Stimulated activated CD4-positive, alpha-beta T cell treated with anti-CD3 and anti-CD28 coated beads, Interleukin-15, amount 100 ng/mL, for 48 hours (primary cell): ENCODE results near the gene CCM2L.

Experiments
- DNase-seq, 2 donors: peaks; one replicate each; pipeline ENCODE4 v3.0.0-alpha.2; 2020; ENCODE audit warnings: low read depth in 2 of 2

Gene CCM2L

GRCh38 chr20:31992086-31992485, 18.2 kb upstream of the CCM2L start:
- no peak for DNase-seq

- no peak for DNase-seq
Observed at GRCh38 chr20:31996996-31997395, 13.2 kb upstream of the CCM2L start.

- no peak for DNase-seq
Observed at GRCh38 chr20:31998246-31998645, 12.0 kb upstream of the CCM2L start.

GRCh38 chr20:32003325-32003724, 6.9 kb upstream of the CCM2L start:
- no peak for DNase-seq

- no peak for DNase-seq
Observed at GRCh38 chr20:32004963-32005362, 5.3 kb upstream of the CCM2L start.

GRCh38 chr20:32006053-32006452, 4.2 kb upstream of the CCM2L start:
- no peak for DNase-seq

GRCh38 chr20:32006841-32007786, 3.1 kb upstream of the CCM2L start:
- DNase-seq = no peak

GRCh38 chr20:32007787-32008616, 2.2 kb upstream of the CCM2L start:
- no peak for DNase-seq

- DNase-seq = no peak
Observed at GRCh38 chr20:32009564-32009963, 674 bp upstream of the CCM2L start.

GRCh38 chr20:32010666-32011065, 428 bp downstream of the CCM2L start:
- DNase-seq = no peak

GRCh38 chr20:32012159-32012688, 2.0 kb downstream of the CCM2L start:
- DNase-seq = no peak

- DNase-seq = no peak
Observed at GRCh38 chr20:32013326-32013725, 3.1 kb downstream of the CCM2L start.

- DNase-seq = no peak
Observed at GRCh38 chr20:32017711-32018251, 7.5 kb downstream of the CCM2L start.

- peak in 1 of 2 donors; percentile 36 for DNase-seq
Observed at GRCh38 chr20:32018269-32019155, 8.3 kb downstream of the CCM2L start.

- DNase-seq = no peak
Observed at GRCh38 chr20:32019156-32019510, 8.9 kb downstream of the CCM2L start.

GRCh38 chr20:32019563-32020463, 9.6 kb downstream of the CCM2L start:
- DNase-seq = no peak

- DNase-seq = no peak
Observed at GRCh38 chr20:32021091-32021490, 10.9 kb downstream of the CCM2L start.

GRCh38 chr20:32024683-32025295, 14.6 kb downstream of the CCM2L start:
- DNase-seq = no peak

- DNase-seq = no peak
Observed at GRCh38 chr20:32027643-32028042, 17.4 kb downstream of the CCM2L start.
